Fibroblast of villous mesenchyme (primary cell): Measurements from ENCODE around the gene FEN1. TPM values are rescaled to one million over a fixed set of nuclear protein-coding genes. Genes with fewer than 3 reads are reported as not detected.

Experiments used
- DNase-seq: peaks from one replicate; pipeline ENCODE4 v3.0.0-alpha.2; 2010; ENCODE audit warnings: low read depth
- H3K4me3 ChIP-seq: 2 replicates; pipeline ENCODE4 v1.5.1; 2011; ENCODE audit warnings: low read depth, mild to moderate bottlenecking, low read length
- CTCF ChIP-seq: IDR thresholded peaks from 2 replicates; pipeline ENCODE4 v1.5.1; 2012; ENCODE audit warnings: low read depth, mild to moderate bottlenecking, low read length; ENCODE audit not compliant: insufficient read depth
- total RNA-seq: library from RNA; depleted of rRNA; stranded (reverse); fragments of >200 nt; gene quantifications from 2 replicates; pipeline ENCODE4 v1.2.3, GENCODE V29; 2012

Gene FEN1
- total RNA-seq, 1 donor = 27.6 TPM

GRCh38 chr11:61752117-61752924 is 40.4 kb upstream of the FEN1 start, which contains the start of gene MYRF:
Gene MYRF, plus strand, starts transcription at chr11:61752636. Its CDS starts 109 bp downstream, at chr11:61752745.
- peak within 1 kb of the TSS; percentile 78 for H3K4me3 ChIP-seq
- DNase-seq = peak; percentile 43
- TF ChIP-seq CTCF = peak; percentile 52

DNA sequence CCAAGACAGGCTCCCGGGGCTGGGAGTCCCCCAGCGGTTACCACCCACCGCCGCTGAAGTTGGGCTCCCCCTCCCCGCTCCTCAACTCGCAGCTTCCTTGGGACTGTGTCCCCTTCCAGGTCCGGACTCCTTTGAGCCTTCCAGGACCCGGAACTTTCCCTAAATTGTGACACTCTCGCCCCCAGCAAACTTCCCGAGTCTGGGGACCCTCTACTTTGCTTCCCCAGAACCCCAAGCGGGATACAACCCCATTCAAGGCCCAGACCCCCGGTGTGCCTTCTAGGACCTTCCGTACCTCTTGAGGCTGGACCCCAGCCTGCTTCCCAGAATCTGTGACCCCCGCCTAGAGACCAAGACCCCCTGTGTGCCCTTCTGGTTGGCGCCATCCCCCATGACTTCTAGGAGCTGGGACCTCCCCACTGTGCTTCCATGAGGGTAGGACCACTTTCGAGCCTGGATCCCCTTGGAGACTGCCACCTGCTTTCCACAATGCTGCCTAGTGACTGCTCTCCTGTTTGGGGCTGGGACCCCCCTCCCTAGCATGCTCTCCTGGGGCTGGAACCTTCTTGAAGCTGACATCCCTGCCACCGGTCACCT is 39.7 kb upstream of the FEN1 start:
- peak overlapping the region; percentile 78 for H3K4me3 ChIP-seq
- no peak for TF ChIP-seq CTCF
- DNase-seq = no peak

- peak overlapping the region; percentile 78 for H3K4me3 ChIP-seq
- TF ChIP-seq CTCF = no peak
- no peak for DNase-seq
These were observed 39.0 kb upstream of the FEN1 start for GRCh38 chr11:61753672-61754071.

GRCh38 chr11:61754534-61755482 is 37.9 kb upstream of the FEN1 start:
- no peak for TF ChIP-seq CTCF
- H3K4me3 ChIP-seq = peak overlapping the region; percentile 78
- DNase-seq = peak; percentile 87

GRCh38 chr11:61756147-61756451 is 36.6 kb upstream of the FEN1 start:
- DNase-seq = no peak
- TF ChIP-seq CTCF = no peak
- H3K4me3 ChIP-seq = no peak overlapping the region

DNA sequence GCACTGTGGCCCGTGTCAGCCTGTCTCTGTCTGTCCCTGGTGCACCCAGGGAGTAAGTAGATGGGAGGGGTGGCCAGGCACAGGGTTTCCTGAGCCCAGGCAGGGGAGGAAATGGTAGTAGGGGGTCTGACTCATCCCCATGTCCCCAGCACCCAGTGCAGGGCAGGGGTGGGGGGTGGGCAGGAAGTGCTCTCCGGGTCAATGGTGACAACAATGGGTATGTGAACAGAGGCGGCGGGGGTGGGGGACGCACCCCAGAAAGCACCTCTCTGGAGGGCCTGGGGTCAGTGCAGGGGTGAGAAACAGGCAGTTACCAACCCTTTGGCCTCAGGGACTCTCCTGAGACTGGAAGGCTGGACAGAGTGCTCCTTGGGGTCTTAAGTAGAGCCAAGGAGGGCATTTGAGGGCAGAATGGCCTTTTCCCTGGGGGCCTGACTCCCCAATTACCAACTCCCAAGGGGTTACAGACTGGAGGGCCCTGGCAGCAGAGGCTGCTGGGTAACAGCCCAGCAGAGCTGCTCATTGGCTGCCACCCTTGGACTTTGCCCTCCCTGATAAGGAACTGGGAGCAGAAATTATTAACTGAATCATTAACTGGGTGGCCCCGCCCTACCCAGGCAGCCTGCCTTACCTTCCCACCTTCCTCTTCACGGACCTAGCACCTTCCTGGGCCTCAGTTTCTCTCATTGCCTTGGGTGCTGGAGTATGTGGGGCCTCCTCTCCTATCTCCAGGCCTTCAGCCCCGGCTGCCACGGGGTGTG is 36.1 kb upstream of the FEN1 start:
- no peak for TF ChIP-seq CTCF
- no peak overlapping the region for H3K4me3 ChIP-seq
- DNase-seq = peak; percentile 57
